Measurements from ENCODE around the gene CEP72. TPM values are rescaled to one million over a fixed set of nuclear protein-coding genes. Genes with fewer than 3 reads are reported as not detected.
"Not testable (repeated sequence)": the region's sequence is repeated elsewhere in the genome, so short reads cannot be mapped to it uniquely, and the experiment has no call there.

The CEP72 gene
- total RNA-seq, 1 experiment from 2014 or later = 16.4 TPM

DNA sequence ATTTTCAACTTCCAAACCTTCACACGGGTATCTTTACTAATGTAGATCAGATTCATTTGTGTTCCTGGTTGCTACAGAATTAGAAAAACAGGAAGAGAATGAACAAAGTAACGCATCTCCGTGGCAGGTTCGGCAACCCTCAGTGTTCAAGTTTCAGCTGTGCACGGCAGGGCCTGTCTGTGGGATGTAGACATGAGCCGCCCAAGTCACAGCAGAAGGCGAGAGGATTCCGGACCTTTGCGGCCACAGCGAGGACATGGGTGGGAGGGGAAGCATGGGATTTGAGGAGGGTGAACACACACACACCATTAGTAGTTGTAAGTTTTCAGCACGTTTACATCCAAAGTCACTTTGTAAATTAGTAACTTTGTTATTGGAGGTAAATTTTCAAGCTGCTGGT, 31.7 kb upstream of the CEP72 start:
- no peak overlapping the region for H3K27ac Mint-ChIP-seq (ENCODE audit: low read depth, unreplicated experiment)
- no peak overlapping the region for H3K4me3 Mint-ChIP-seq (ENCODE audit: unreplicated experiment)
- TF ChIP-seq, protein P1, sequence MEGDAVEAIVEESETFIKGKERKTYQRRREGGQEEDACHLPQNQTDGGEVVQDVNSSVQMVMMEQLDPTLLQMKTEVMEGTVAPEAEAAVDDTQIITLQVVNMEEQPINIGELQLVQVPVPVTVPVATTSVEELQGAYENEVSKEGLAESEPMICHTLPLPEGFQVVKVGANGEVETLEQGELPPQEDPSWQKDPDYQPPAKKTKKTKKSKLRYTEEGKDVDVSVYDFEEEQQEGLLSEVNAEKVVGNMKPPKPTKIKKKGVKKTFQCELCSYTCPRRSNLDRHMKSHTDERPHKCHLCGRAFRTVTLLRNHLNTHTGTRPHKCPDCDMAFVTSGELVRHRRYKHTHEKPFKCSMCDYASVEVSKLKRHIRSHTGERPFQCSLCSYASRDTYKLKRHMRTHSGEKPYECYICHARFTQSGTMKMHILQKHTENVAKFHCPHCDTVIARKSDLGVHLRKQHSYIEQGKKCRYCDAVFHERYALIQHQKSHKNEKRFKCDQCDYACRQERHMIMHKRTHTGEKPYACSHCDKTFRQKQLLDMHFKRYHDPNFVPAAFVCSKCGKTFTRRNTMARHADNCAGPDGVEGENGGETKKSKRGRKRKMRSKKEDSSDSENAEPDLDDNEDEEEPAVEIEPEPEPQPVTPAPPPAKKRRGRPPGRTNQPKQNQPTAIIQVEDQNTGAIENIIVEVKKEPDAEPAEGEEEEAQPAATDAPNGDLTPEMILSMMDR (IDR thresholded peaks at IDR 0.05; ENCODE audit: unreplicated experiment) = no peak
- H3K36me3 Mint-ChIP-seq (ENCODE audit: insufficient read depth, unreplicated experiment) = no peaks in the 10 kb centered on the region
- no peaks in the 10 kb centered on the region for H3K4me1 Mint-ChIP-seq (ENCODE audit: insufficient read depth, unreplicated experiment)
- no peak for DNase-seq (ENCODE audit: unreplicated experiment)
- POLR2A ChIA-PET = no interaction called here
- no TSS peak for BruUV-seq (replicated peaks)
- H3K27me3 Mint-ChIP-seq (ENCODE audit: insufficient read depth, unreplicated experiment) = peaks cover 71% of the 10 kb centered on the region
- CTCF ChIA-PET = no interaction called here
- peaks cover 21% of the 10 kb centered on the region for H3K9me3 Mint-ChIP-seq (ENCODE audit: unreplicated experiment)
- intact Hi-C loops (cut with micrococcal nuclease) = no loop called here

DNA sequence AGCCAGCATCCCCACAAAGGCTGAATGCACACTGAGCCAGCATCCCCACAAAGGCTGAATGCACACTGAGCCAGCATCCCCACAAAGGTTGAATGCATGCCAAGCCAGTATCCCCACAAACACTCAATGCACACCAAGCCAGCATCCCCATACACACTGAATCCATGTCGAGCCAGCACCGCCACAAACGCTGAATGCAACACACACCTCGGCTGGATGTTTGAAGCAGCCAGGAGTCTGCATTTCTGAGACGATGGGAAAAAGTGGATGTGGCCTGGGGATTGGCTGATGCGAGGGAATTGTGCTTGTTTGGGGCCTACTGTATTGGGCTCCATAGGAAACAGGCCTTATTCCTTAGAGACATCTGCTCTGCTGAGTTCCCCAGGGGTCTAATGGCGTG, 30.9 kb upstream of the CEP72 start:
- no peak for DNase-seq (ENCODE audit: unreplicated experiment)
- H3K9me3 Mint-ChIP-seq (ENCODE audit: unreplicated experiment) = peaks cover 12% of the 10 kb centered on the region
- no peak overlapping the region for H3K4me3 Mint-ChIP-seq (ENCODE audit: unreplicated experiment)
- ChIA-PET CTCF (no interaction called here), POLR2A (no interaction called here)
- no peaks in the 10 kb centered on the region for H3K36me3 Mint-ChIP-seq (ENCODE audit: insufficient read depth, unreplicated experiment)
- no peaks in the 10 kb centered on the region for H3K4me1 Mint-ChIP-seq (ENCODE audit: insufficient read depth, unreplicated experiment)
- no TSS peak for BruUV-seq (replicated peaks)
- peaks cover 71% of the 10 kb centered on the region for H3K27me3 Mint-ChIP-seq (ENCODE audit: insufficient read depth, unreplicated experiment)
- no peak overlapping the region for H3K27ac Mint-ChIP-seq (ENCODE audit: low read depth, unreplicated experiment)
- TF ChIP-seq, protein P1 (IDR thresholded peaks at IDR 0.05; ENCODE audit: unreplicated experiment) = no peak
- intact Hi-C loops (cut with micrococcal nuclease) = no loop called here

DNA sequence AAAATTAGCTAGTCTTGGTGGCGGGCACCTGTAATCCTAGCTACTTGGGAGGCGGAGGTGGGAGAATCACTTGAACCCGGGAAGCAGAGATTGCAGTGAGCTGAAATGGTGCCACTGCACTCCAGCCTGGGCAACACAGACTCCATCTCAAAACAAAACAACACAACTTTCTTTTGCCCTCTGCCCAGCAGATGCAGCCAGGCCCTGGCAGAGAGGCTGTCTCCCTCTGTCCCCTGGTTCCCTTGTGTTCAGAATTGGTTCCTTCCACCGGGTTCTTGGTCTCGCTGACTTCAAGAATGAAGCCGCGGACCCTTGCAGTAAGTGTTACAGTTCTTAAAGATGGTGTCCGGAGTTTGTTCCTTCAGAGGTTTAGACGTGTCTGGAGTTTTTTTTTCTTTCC, 30.2 kb upstream of the CEP72 start:
- Mint-ChIP-seq H3K9me3 (ENCODE audit: unreplicated experiment) (peaks cover 8% of the 10 kb centered on the region), H3K4me1 (ENCODE audit: insufficient read depth, unreplicated experiment) (no peaks in the 10 kb centered on the region), H3K36me3 (ENCODE audit: insufficient read depth, unreplicated experiment) (no peaks in the 10 kb centered on the region), H3K4me3 (ENCODE audit: unreplicated experiment) (no peak overlapping the region), H3K27me3 (ENCODE audit: insufficient read depth, unreplicated experiment) (peaks cover 70% of the 10 kb centered on the region), H3K27ac (ENCODE audit: low read depth, unreplicated experiment) (no peak overlapping the region)
- BruUV-seq (replicated peaks) = no TSS peak
- TF ChIP-seq, protein P1 (IDR thresholded peaks at IDR 0.05; ENCODE audit: unreplicated experiment) = no peak
- ChIA-PET POLR2A (no interaction called here), CTCF (no interaction called here)
- intact Hi-C loops (cut with micrococcal nuclease) = no loop called here
- no peak for DNase-seq (ENCODE audit: unreplicated experiment)

DNA sequence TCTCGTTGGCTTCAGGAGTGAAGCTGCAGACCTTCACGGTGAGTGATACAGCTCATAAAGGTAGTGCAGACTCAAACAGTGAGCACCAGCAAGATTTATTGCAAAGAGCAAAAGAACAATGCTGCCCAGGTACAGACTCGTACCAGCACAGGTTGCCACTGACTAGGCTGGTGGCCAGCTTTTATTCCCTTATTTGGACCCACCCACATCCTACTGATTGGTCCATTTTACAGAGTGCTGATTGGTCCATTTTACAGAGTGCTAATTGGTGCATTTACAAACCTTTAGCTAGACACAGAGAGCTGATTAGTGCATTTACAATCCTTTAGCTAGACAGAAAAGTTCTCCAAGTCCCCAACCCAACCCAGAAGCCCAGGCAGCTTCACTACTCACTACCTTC, 29.7 kb upstream of the CEP72 start:
- H3K4me3 Mint-ChIP-seq (ENCODE audit: unreplicated experiment); CTCF ChIA-PET; H3K27ac Mint-ChIP-seq (ENCODE audit: low read depth, unreplicated experiment); H3K9me3 Mint-ChIP-seq (ENCODE audit: unreplicated experiment); DNase-seq (ENCODE audit: unreplicated experiment); POLR2A ChIA-PET; H3K36me3 Mint-ChIP-seq (ENCODE audit: insufficient read depth, unreplicated experiment); H3K4me1 Mint-ChIP-seq (ENCODE audit: insufficient read depth, unreplicated experiment); BruUV-seq (replicated peaks); intact Hi-C loops (cut with micrococcal nuclease): not testable (repeated sequence)
- H3K27me3 Mint-ChIP-seq (ENCODE audit: insufficient read depth, unreplicated experiment) = peaks cover 68% of the 10 kb centered on the region

DNA sequence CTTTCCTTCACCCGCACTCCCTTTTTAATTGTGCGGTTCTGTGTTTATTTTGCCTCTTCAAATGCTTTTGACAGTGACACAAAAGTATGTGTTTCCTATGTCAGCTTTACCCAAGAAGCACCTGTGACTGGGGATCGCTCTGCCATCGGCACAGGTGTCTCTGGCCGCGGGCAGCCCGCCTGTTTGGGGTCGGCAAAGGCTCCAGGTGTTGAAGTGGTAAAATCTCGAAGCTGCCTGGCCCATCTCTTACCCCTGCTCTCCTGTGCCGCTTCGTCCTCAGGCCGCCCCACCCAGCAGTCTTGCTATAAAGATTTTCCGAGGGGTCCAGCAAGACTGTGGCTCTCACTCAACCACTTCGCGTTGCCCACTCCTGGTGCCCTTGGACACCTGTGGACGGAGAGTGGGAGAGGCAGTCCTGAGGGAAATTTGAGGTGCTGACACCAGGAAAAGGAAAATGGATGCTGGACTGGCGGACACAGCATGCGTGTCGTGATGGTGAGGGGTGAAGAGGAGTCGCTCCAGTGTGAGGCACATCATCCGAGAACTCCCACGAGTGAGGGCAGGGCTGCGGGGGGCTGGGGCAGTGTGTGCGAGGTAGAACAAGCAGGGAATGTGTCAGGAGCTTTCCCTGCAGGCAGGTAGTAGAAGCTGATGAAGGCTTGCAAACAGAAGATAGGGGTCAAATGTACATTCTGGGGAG, 29.1 kb upstream of the CEP72 start:
- no peaks in the 10 kb centered on the region for H3K36me3 Mint-ChIP-seq (ENCODE audit: insufficient read depth, unreplicated experiment)
- ChIA-PET CTCF (no interaction called here), POLR2A (no interaction called here)
- TF ChIP-seq, protein P1 (IDR thresholded peaks at IDR 0.05; ENCODE audit: unreplicated experiment) = no peak
- no peak overlapping the region for H3K27ac Mint-ChIP-seq (ENCODE audit: low read depth, unreplicated experiment)
- no peak for DNase-seq (ENCODE audit: unreplicated experiment)
- H3K27me3 Mint-ChIP-seq (ENCODE audit: insufficient read depth, unreplicated experiment) = peaks cover 68% of the 10 kb centered on the region
- no TSS peak for BruUV-seq (replicated peaks)
- peaks cover 8% of the 10 kb centered on the region for H3K9me3 Mint-ChIP-seq (ENCODE audit: unreplicated experiment)
- H3K4me1 Mint-ChIP-seq (ENCODE audit: insufficient read depth, unreplicated experiment) = no peaks in the 10 kb centered on the region
- H3K4me3 Mint-ChIP-seq (ENCODE audit: unreplicated experiment) = no peak overlapping the region
- intact Hi-C loops (cut with micrococcal nuclease) = no loop called here
